Neural cell (in vitro differentiated cells): ENCODE data around the gene MPC2. TPM values are rescaled to one million over a fixed set of nuclear protein-coding genes. Genes with fewer than 3 reads are reported as not detected.

Source experiments
- H2AFZ ChIP-seq: fragments of 200-600, 300-800 bp; sonication (generic), shearing (Covaris generic); 2 replicates; pipeline ENCODE4 v1.6.0; 2014; ENCODE audit warnings: low read depth, mild to moderate bottlenecking, antibody characterized with exemption, low read length, moderate library complexity
- H3F3A ChIP-seq: fragments of 200-600 bp; shearing (Covaris generic); 2 replicates; pipeline ENCODE4 v1.6.1; 2016; ENCODE audit warnings: mild to moderate bottlenecking, moderate library complexity, mixed read lengths, antibody characterized with exemption, low read length; ENCODE audit not compliant: insufficient read depth, poor library complexity, severe bottlenecking
- H3K27ac ChIP-seq: fragments of 200-600, 300-800 bp; sonication (generic), shearing (Covaris generic); 2 replicates; pipeline ENCODE4 v1.5.1; 2014; ENCODE audit warnings: mild to moderate bottlenecking, low read length, moderate library complexity
- H3K27me3 ChIP-seq: fragments of 300-800, 200-600 bp; sonication (generic), shearing (Covaris generic); 2 replicates; pipeline ENCODE4 v1.6.0; 2014; ENCODE audit warnings: mild to moderate bottlenecking, low read depth, low read length, moderate library complexity; ENCODE audit not compliant: insufficient read depth
- H3K36me3 ChIP-seq: fragments of 300-800, 200-600 bp; sonication (generic), shearing (Covaris generic); 2 replicates; pipeline ENCODE4 v1.5.1; 2014; ENCODE audit warnings: mild to moderate bottlenecking, antibody characterized with exemption, low read length, moderate library complexity; ENCODE audit not compliant: insufficient read depth
- H3K4me2 ChIP-seq: fragments of 300-800, 200-600 bp; sonication (generic), shearing (Covaris generic); 2 replicates; pipeline ENCODE4 v1.6.0; 2014; ENCODE audit warnings: mild to moderate bottlenecking, low read length
- H3K4me3 ChIP-seq: fragments of 300-800, 200-600 bp; sonication (generic), shearing (Covaris generic); 2 replicates; pipeline ENCODE4 v1.5.1; 2014; ENCODE audit warnings: mild to moderate bottlenecking, low read length, moderate library complexity
- H3K79me2 ChIP-seq: fragments of 200-600 bp; shearing (Covaris generic); replicated peaks from 2 replicates; pipeline ENCODE4 v1.6.0; 2014; ENCODE audit warnings: mild to moderate bottlenecking, low read length, moderate library complexity; ENCODE audit not compliant: insufficient read depth
- H3K9ac ChIP-seq: fragments of 300-800, 200-600 bp; sonication (generic), shearing (Covaris generic); 2 replicates; pipeline ENCODE4 v1.6.1; 2016; ENCODE audit warnings: mild to moderate bottlenecking, low read length, mixed read lengths
- H3K9me2 ChIP-seq: fragments of 200-600 bp; shearing (Covaris generic); 2 replicates; pipeline ENCODE4 v1.6.1; 2016; ENCODE audit warnings: mild to moderate bottlenecking, low read length, mixed read lengths; ENCODE audit not compliant: insufficient read depth
- H3K9me3 ChIP-seq: fragments of 200-600, 300-800 bp; sonication (generic), shearing (Covaris generic); 2 replicates; pipeline ENCODE4 v1.6.1; 2016; ENCODE audit warnings: mild to moderate bottlenecking, mixed run types, low read length, moderate library complexity, mixed read lengths
- H4K20me1 ChIP-seq: fragments of 200-600 bp; shearing (Covaris generic); 2 replicates; pipeline ENCODE4 v1.6.1; 2016; ENCODE audit warnings: mild to moderate bottlenecking, mixed run types; ENCODE audit not compliant: insufficient read depth
- CTCF ChIP-seq: fragments of 450-650 bp; IDR thresholded peaks from 2 replicates; pipeline ENCODE4 v1.5.1; 2014; ENCODE audit warnings: antibody characterized with exemption, mild to moderate bottlenecking, moderate library complexity; ENCODE audit not compliant: poor library complexity, severe bottlenecking
- EP300 ChIP-seq: fragments of 450-650 bp; conservative IDR thresholded peaks from 2 replicates; pipeline ENCODE4 v1.6.1; 2014; ENCODE audit warnings: antibody characterized with exemption, mild to moderate bottlenecking, moderate library complexity; ENCODE audit not compliant: poor library complexity, severe bottlenecking
- EZH2 ChIP-seq: fragments of 200-600, 300-800 bp; shearing (Covaris generic), sonication (generic); IDR thresholded peaks from 2 replicates; pipeline ENCODE4 v1.6.1; 2014; ENCODE audit warnings: antibody characterized with exemption, low read length, borderline replicate concordance, mild to moderate bottlenecking; ENCODE audit not compliant: insufficient read depth, poor library complexity, severe bottlenecking
- MXI1 ChIP-seq: fragments of 450-650 bp; conservative IDR thresholded peaks from 2 replicates; pipeline ENCODE4 v1.6.1; 2014; ENCODE audit warnings: antibody characterized with exemption, mild to moderate bottlenecking; ENCODE audit not compliant: poor library complexity, severe bottlenecking
- POLR2AphosphoS5 ChIP-seq: IDR thresholded peaks from 2 replicates; pipeline ENCODE4 v1.6.1; 2012
- RAD21 ChIP-seq: fragments of 450-650 bp; conservative IDR thresholded peaks from 2 replicates; pipeline ENCODE4 v1.6.1; 2014; ENCODE audit warnings: antibody characterized with exemption, mild to moderate bottlenecking, moderate library complexity
- REST ChIP-seq: IDR thresholded peaks from 2 replicates; pipeline ENCODE4 v1.6.1; 2012; ENCODE audit warnings: borderline replicate concordance
- SMC3 ChIP-seq: fragments of 450-650 bp; conservative IDR thresholded peaks from 2 replicates; pipeline ENCODE4 v1.6.1; 2014; ENCODE audit warnings: antibody characterized with exemption, mild to moderate bottlenecking, moderate library complexity; ENCODE audit not compliant: poor library complexity
- TAF1 ChIP-seq: IDR thresholded peaks from 2 replicates; pipeline ENCODE4 v1.6.1; 2012; ENCODE audit warnings: low read depth
- polyA plus RNA-seq: library from polyadenylated mRNA; depleted of rRNA; stranded (reverse); fragments of >200 nt; gene quantifications from 2 replicates; pipeline ENCODE4 v1.2.3, GENCODE V29; 2014

The MPC2 gene
- polyA plus RNA-seq, 1 donor from 2014 or later: 104 TPM

- H3K79me2 ChIP-seq: peaks cover 48% of the 10 kb centered on the region
- H2AFZ ChIP-seq: no peak overlapping the region
- TF ChIP-seq TAF1 (no peak), RAD21 (no peak)
- H3K9ac ChIP-seq: no peak overlapping the region
- no peak overlapping the region for H3K4me2 ChIP-seq
- H3K9me2 ChIP-seq: no peaks in the 10 kb centered on the region
- H3F3A ChIP-seq: no peaks in the 10 kb centered on the region
- H3K9me3 ChIP-seq: no peaks in the 10 kb centered on the region
- no peak overlapping the region for H3K27ac ChIP-seq
- H3K27me3 ChIP-seq: no peaks in the 10 kb centered on the region
- H3K4me3 ChIP-seq: no peak overlapping the region
- H3K36me3 ChIP-seq: no peaks in the 10 kb centered on the region
- no peaks in the 10 kb centered on the region for H4K20me1 ChIP-seq
These were observed 3.4 kb upstream of the MPC2 start for GRCh38 chr1:167940264-167940663.

- Histone ChIP-seq H4K20me1 (no peaks in the 10 kb centered on the region), H3K4me2 (peak overlapping the region; percentile 34), H3F3A (no peaks in the 10 kb centered on the region), H3K9ac (no peak overlapping the region), H3K27me3 (no peaks in the 10 kb centered on the region), H3K9me2 (no peaks in the 10 kb centered on the region), H3K79me2 (peaks cover 41% of the 10 kb centered on the region), H3K9me3 (no peaks in the 10 kb centered on the region), H2AFZ (no peak overlapping the region), H3K27ac (no peak overlapping the region), H3K36me3 (no peaks in the 10 kb centered on the region), H3K4me3 (peak overlapping the region; percentile 91)
- TF ChIP-seq REST (no peak), POLR2AphosphoS5 (no peak), TAF1 (no peak), EZH2 (no peak)
These were observed 1.3 kb upstream of the MPC2 start for GRCh38 chr1:167938080-167938636.

GRCh38 chr1:167937709-167938010 lies 788 bp upstream of the MPC2 start:
- Histone ChIP-seq H3K4me2 (peak overlapping the region; percentile 34), H3F3A (no peaks in the 10 kb centered on the region), H3K9ac (peak overlapping the region; percentile 83), H3K4me3 (peak overlapping the region; percentile 91), H4K20me1 (no peaks in the 10 kb centered on the region), H3K9me2 (no peaks in the 10 kb centered on the region), H3K27me3 (no peaks in the 10 kb centered on the region), H3K79me2 (peaks cover 44% of the 10 kb centered on the region), H3K36me3 (no peaks in the 10 kb centered on the region), H3K9me3 (no peaks in the 10 kb centered on the region), H3K27ac (no peak overlapping the region), H2AFZ (no peak overlapping the region)
- TF ChIP-seq POLR2AphosphoS5: no peak
- no peak for TF ChIP-seq EZH2
- no peak for TF ChIP-seq TAF1
- no peak for TF ChIP-seq EP300
- no peak for TF ChIP-seq RAD21
- TF ChIP-seq CTCF: no peak
- TF ChIP-seq SMC3: no peak
- TF ChIP-seq REST: no peak
- TF ChIP-seq MXI1: no peak
